IMR-90 (cell line): ENCODE results near the gene DOCK2.

ENCODE experiments used
- BHLHE40 ChIP-seq: fragments of 150-350 bp; IDR thresholded peaks from 2 replicates; pipeline ENCODE4 v1.6.1; 2016; ENCODE audit warnings: mild to moderate bottlenecking, low read depth, low read length
- FOS ChIP-seq: fragments of 150-350 bp; IDR thresholded peaks from 2 replicates; pipeline ENCODE4 v1.6.1; 2016; ENCODE audit warnings: low read depth, low read length
- MAZ ChIP-seq: IDR thresholded peaks from 2 replicates; pipeline ENCODE4 v1.6.1; 2012; ENCODE audit warnings: low read depth, mild to moderate bottlenecking, low read length, improper control_type of control experiment, moderate library complexity, borderline replicate concordance
- POLR2A ChIP-seq: IDR thresholded peaks from 2 replicates; pipeline ENCODE4 v1.6.1; 2012; ENCODE audit warnings: mild to moderate bottlenecking, low read depth, low read length
- RAD21 ChIP-seq: IDR thresholded peaks from 2 replicates; pipeline ENCODE4 v1.6.1; 2012; ENCODE audit warnings: low read length, improper control_type of control experiment
- RFX5 ChIP-seq: IDR thresholded peaks from 2 replicates; pipeline ENCODE4 v1.8.0; 2012; ENCODE audit warnings: low read depth, mild to moderate bottlenecking, low read length, moderate library complexity
- TF ChIP-seq, protein P1 (sequence below): conservative IDR thresholded peaks from 2 replicates; pipeline ENCODE4 v1.5.1; 2012; ENCODE audit warnings: mild to moderate bottlenecking, low read depth, low read length, improper control_type of control experiment

GRCh38 chr5:169670769-169671525 is 33.9 kb downstream of the DOCK2 start:
- TF ChIP-seq, protein P1, sequence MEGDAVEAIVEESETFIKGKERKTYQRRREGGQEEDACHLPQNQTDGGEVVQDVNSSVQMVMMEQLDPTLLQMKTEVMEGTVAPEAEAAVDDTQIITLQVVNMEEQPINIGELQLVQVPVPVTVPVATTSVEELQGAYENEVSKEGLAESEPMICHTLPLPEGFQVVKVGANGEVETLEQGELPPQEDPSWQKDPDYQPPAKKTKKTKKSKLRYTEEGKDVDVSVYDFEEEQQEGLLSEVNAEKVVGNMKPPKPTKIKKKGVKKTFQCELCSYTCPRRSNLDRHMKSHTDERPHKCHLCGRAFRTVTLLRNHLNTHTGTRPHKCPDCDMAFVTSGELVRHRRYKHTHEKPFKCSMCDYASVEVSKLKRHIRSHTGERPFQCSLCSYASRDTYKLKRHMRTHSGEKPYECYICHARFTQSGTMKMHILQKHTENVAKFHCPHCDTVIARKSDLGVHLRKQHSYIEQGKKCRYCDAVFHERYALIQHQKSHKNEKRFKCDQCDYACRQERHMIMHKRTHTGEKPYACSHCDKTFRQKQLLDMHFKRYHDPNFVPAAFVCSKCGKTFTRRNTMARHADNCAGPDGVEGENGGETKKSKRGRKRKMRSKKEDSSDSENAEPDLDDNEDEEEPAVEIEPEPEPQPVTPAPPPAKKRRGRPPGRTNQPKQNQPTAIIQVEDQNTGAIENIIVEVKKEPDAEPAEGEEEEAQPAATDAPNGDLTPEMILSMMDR: no peak
- TF ChIP-seq BHLHE40 (no peak), RFX5 (no peak), POLR2A (no peak), RAD21 (no peak), FOS (no peak), MAZ (no peak)
